Testis (tissue), 3 donors: ENCODE measurements around the gene B3GAT2. TPM values are rescaled to one million over a fixed set of nuclear protein-coding genes. Genes with fewer than 3 reads are reported as not detected.

Experiments
- DNase-seq: peaks from one replicate; pipeline ENCODE4 v3.0.0-alpha.2; 2019
- H3K27ac ChIP-seq, 2 donors: fragments of 200-600 bp; sonication (generic); one replicate each; pipeline ENCODE4 v1.5.1; 2019
- H3K27me3 ChIP-seq: fragments of 200-600 bp; sonication (generic); one replicate; pipeline ENCODE4 v1.5.1; 2019
- H3K36me3 ChIP-seq: fragments of 200-600 bp; sonication (generic); one replicate; pipeline ENCODE4 v1.5.1; 2017; ENCODE audit warnings: low read depth; ENCODE audit errors: missing control alignments
- H3K4me1 ChIP-seq: fragments of 200-600 bp; sonication (generic); one replicate; pipeline ENCODE4 v1.5.1; 2019
- H3K4me3 ChIP-seq, 2 donors: fragments of 200-600 bp; sonication (generic); one replicate each; pipeline ENCODE4 v1.5.1; 2017 to 2019
- H3K9me3 ChIP-seq: fragments of 200-600 bp; sonication (generic); one replicate; pipeline ENCODE4 v1.5.1; 2017
- CTCF ChIP-seq, 3 experiments: fragments of 450-650 bp in 2 of 3; fragments of 200-600 bp in 1 of 3; sonication (generic) in 1 of 3; IDR thresholded peaks; one replicate each; pipeline ENCODE4 v1.5.1; 2016 to 2019; ENCODE audit warnings: antibody characterized with exemption in 3 of 3, mild to moderate bottlenecking in 2 of 3, moderate library complexity in 1 of 3
- POLR2A ChIP-seq: fragments of 450-650 bp; IDR thresholded peaks from one replicate; pipeline ENCODE4 v1.6.1; 2017; ENCODE audit warnings: antibody characterized with exemption, mild to moderate bottlenecking, moderate library complexity
- WGBS, 2 donors: methylation state at CpG; one replicate each; pipeline ENCODE4 v1.1.5; 2018; 5-methylcytosine and 5-hydroxymethylcytosine counted together
- intact Hi-C: fragments of 100-400 bp; cut with DNase I; formaldehyde crosslinking; loops from one replicate; pipeline ENCODE4 v1.15.1; 2023; ENCODE audit warnings: low total_unique reads
- polyA plus RNA-seq: library from polyadenylated mRNA; stranded (reverse); fragments of 350-450 nt; fragmentation: Illumina TruSeq; extraction: RNeasy Lipid Tissue Mini Kit (QIAGEN cat#74804); gene quantifications from one replicate; pipeline ENCODE4 v1.2.3, GENCODE V29; 2014; ENCODE audit warnings: low read depth, low replicate concordance; ENCODE audit not compliant: insufficient read depth
- total RNA-seq, 2 donors: library from RNA; depleted of rRNA; stranded (reverse); fragments of >200 nt; gene quantifications; one replicate each; pipeline ENCODE4 v1.2.3, GENCODE V29; 2016

B3GAT2 gene
- total and polyA plus RNA-seq, 3 donors from 2014 or later: 1.4 to 2.2 (median 1.6) TPM

GRCh38 chr6:70995411-70995810 is 38.6 kb upstream of the B3GAT2 start:
- Histone ChIP-seq H3K27ac (no peak overlapping the region), H3K4me3 (no peak overlapping the region), H3K4me1 (no peaks in the 10 kb centered on the region), H3K9me3 (no peaks in the 10 kb centered on the region), H3K27me3 (no peaks in the 10 kb centered on the region), H3K36me3 (no peaks in the 10 kb centered on the region)
- intact Hi-C loops: no loop called here
- no peak for DNase-seq
- TF ChIP-seq POLR2A: no peak
- no peak for TF ChIP-seq CTCF (IDR thresholded peaks at IDR 0.05)

GRCh38 chr6:70991253-70991652 is 34.4 kb upstream of the B3GAT2 start:
- 87 to 96% methylated on average over 2 of the region's 2 CpGs for WGBS, 2 donors
- Histone ChIP-seq H3K36me3 (no peaks in the 10 kb centered on the region), H3K4me3 (no peak overlapping the region), H3K4me1 (no peaks in the 10 kb centered on the region), H3K27me3 (no peaks in the 10 kb centered on the region), H3K27ac (no peak overlapping the region), H3K9me3 (no peaks in the 10 kb centered on the region)
- intact Hi-C loops: no loop called here
- TF ChIP-seq POLR2A: no peak
- TF ChIP-seq CTCF (IDR thresholded peaks at IDR 0.05): no peak
- DNase-seq: no peak

- Histone ChIP-seq H3K4me3 (no peak overlapping the region), H3K4me1 (no peaks in the 10 kb centered on the region), H3K27me3 (no peaks in the 10 kb centered on the region), H3K36me3 (no peaks in the 10 kb centered on the region), H3K27ac (no peak overlapping the region), H3K9me3 (no peaks in the 10 kb centered on the region)
- TF ChIP-seq CTCF (IDR thresholded peaks at IDR 0.05) (no peak), POLR2A (no peak)
- 72 to 89% methylated on average over 4 of the region's 4 CpGs for WGBS, 2 donors
- intact Hi-C loops: no loop called here
- no peak for DNase-seq
Measured at GRCh38 chr6:70985156-70985555, 28.3 kb upstream of the B3GAT2 start.

GRCh38 chr6:70982747-70983146 is 25.9 kb upstream of the B3GAT2 start:
- Histone ChIP-seq H3K36me3 (no peaks in the 10 kb centered on the region), H3K27ac (no peak overlapping the region), H3K4me3 (no peak overlapping the region), H3K9me3 (no peaks in the 10 kb centered on the region), H3K27me3 (no peaks in the 10 kb centered on the region), H3K4me1 (no peaks in the 10 kb centered on the region)
- intact Hi-C loops: no loop called here
- DNase-seq: no peak
- WGBS, 2 donors: 86 to 89% methylated on average over 3 of the region's 3 CpGs
- TF ChIP-seq CTCF (IDR thresholded peaks at IDR 0.05): no peak
- no peak for TF ChIP-seq POLR2A

- intact Hi-C loops: no loop called here
- H3K9me3 ChIP-seq: no peaks in the 10 kb centered on the region
- 40 to 53% methylated on average over 4 of the region's 4 CpGs for WGBS, 2 donors
- H3K27ac ChIP-seq: no peak overlapping the region
- no peaks in the 10 kb centered on the region for H3K36me3 ChIP-seq
- no peaks in the 10 kb centered on the region for H3K27me3 ChIP-seq
- H3K4me1 ChIP-seq: no peaks in the 10 kb centered on the region
- no peak overlapping the region for H3K4me3 ChIP-seq
- no peak for DNase-seq
- TF ChIP-seq CTCF (IDR thresholded peaks at IDR 0.05) (no peak), POLR2A (no peak)
Measured at GRCh38 chr6:70980727-70981126, 23.9 kb upstream of the B3GAT2 start.
